HepG2 (cell line): ENCODE measurements around the gene BCL2L1. TPM values are rescaled to one million over a fixed set of nuclear protein-coding genes. Genes with fewer than 3 reads are reported as not detected.
A peak's percentile ranks its signal among the peaks of the same experiment; 100 is the strongest.

Experiments
- ATAC-seq: fragments of 200-7000 bp; cut with Tn5 transposase; 3 replicates; pipeline ENCODE4 v1.9.1; 2020; ENCODE audit warnings: mild to moderate bottlenecking, moderate library complexity
- BruUV-seq: library from RNA; stranded (reverse); fragments of 400-500 nt; replicated peaks from 2 replicates; lab custom pipeline; 2021; lab: Mats Ljungman, UMichigan
- CTCF ChIA-PET: fragments of 300-600 bp; formaldehyde crosslinking; extraction: SDS; loops from one replicate; lab custom pipeline; 2021; ENCODE audit warnings: low total read pairs, inconsistent platforms, low intra/inter-chr PET ratio; lab: Yijun Ruan, JAX
- POLR2A ChIA-PET: fragments of 350-600 bp; sonication (Branson Sonifier 250); formaldehyde crosslinking; loops from one replicate; lab custom pipeline; 2020; ENCODE audit warnings: antibody characterized with exemption, inconsistent platforms; lab: Yijun Ruan, JAX
- DNase-seq: peaks from one replicate; pipeline ENCODE4 v3.0.0-alpha.2; 2015; ENCODE audit warnings: low spot score
- FAIRE-seq: peaks from 3 replicates; lab custom pipeline; 2011; peaks lifted over from hg19 to GRCh38; lab: Jason Lieb, UNC
- H2AFZ ChIP-seq: one replicate; pipeline ENCODE4 v1.6.1; 2011; ENCODE audit warnings: low read length, inconsistent platforms
- H3K27ac ChIP-seq: fragments of 300-600 bp; 3 replicates; pipeline ENCODE4 v1.8.0; 2011; ENCODE audit warnings: mixed run types, mild to moderate bottlenecking, mixed read lengths, low read length, inconsistent platforms; ENCODE audit not compliant: insufficient read depth; ENCODE audit errors: extremely low read length
- H3K27me3 ChIP-seq, 2 experiments: fragments of 200-600 bp in 1 of 2; 2 replicates in 1 of 2; 3 replicates in 1 of 2; pipeline versions ENCODE4 v1.6.0 to v1.8.0; 2011; ENCODE audit warnings: low read length in 2 of 2, mild to moderate bottlenecking in 2 of 2, moderate library complexity in 2 of 2, inconsistent platforms in 1 of 2; ENCODE audit not compliant: insufficient read depth in 2 of 2, control insufficient read depth in 1 of 2
- H3K36me3 ChIP-seq, 2 experiments: fragments of 200-600 bp in 1 of 2; replicated peaks in 1 of 2; 2 replicates in 1 of 2; 3 replicates in 1 of 2; pipeline versions ENCODE4 v1.5.1 to v1.8.0; 2011; ENCODE audit warnings: low read length in 2 of 2, inconsistent platforms in 1 of 2; ENCODE audit not compliant: insufficient read depth in 2 of 2, control insufficient read depth in 1 of 2
- H3K4me1 ChIP-seq: 2 replicates; pipeline ENCODE4 v1.5.1; 2012; ENCODE audit warnings: low read length, inconsistent platforms; ENCODE audit not compliant: insufficient read depth
- H3K4me2 ChIP-seq: 2 replicates; pipeline ENCODE4 v1.6.0; 2011; ENCODE audit warnings: low read depth, low read length, inconsistent platforms
- H3K4me3 ChIP-seq, 3 experiments: fragments of 200-600 bp in 1 of 3; sonication (generic), shearing (Covaris generic) in 1 of 3; replicated peaks in 1 of 3; 2 replicates each; pipeline ENCODE4 v1.5.1; 2011 to 2016; ENCODE audit warnings: low read length in 3 of 3, inconsistent platforms in 2 of 3, low read depth in 2 of 3, mild to moderate bottlenecking in 2 of 3, control low read depth in 1 of 3, mixed read lengths in 1 of 3; ENCODE audit not compliant: insufficient read depth in 1 of 3
- H3K79me2 ChIP-seq: one replicate; pipeline ENCODE4 v1.6.1; 2011; ENCODE audit warnings: low read length, inconsistent platforms; ENCODE audit not compliant: insufficient read depth
- H3K9ac ChIP-seq: 2 replicates; pipeline ENCODE4 v1.6.0; 2011; ENCODE audit warnings: mild to moderate bottlenecking, low read depth, low read length, inconsistent platforms; ENCODE audit not compliant: insufficient read depth
- H3K9me3 ChIP-seq: 2 replicates; pipeline ENCODE4 v1.5.1; 2012; ENCODE audit warnings: mild to moderate bottlenecking, low read length
- H4K20me1 ChIP-seq: 2 replicates; pipeline ENCODE4 v1.6.0; 2011; ENCODE audit warnings: inconsistent platforms, mild to moderate bottlenecking, low read length, moderate library complexity; ENCODE audit not compliant: insufficient read depth
- CEBPG ChIP-seq: IDR thresholded peaks from 2 replicates; pipeline ENCODE4 v1.6.1; 2016
- CHCHD3 ChIP-seq: sonication (generic); formaldehyde crosslinking; IDR thresholded peaks from 2 replicates; pipeline ENCODE4 v1.8.0; 2022; ENCODE audit warnings: mild to moderate bottlenecking, missing genetic modification reagents, moderate library complexity
- HNF4G ChIP-seq, 2 experiments: sonication (generic) in 1 of 2; formaldehyde crosslinking in 1 of 2; IDR thresholded peaks; 2 replicates each; pipeline versions ENCODE4 v1.4.0 to v1.6.1; 2011 to 2020; ENCODE audit warnings: borderline replicate concordance in 2 of 2, low read depth in 2 of 2, mild to moderate bottlenecking in 2 of 2, low read length in 1 of 2, missing genetic modification reagents in 1 of 2, moderate library complexity in 1 of 2
- KLF11 ChIP-seq: IDR thresholded peaks from 2 replicates; pipeline ENCODE4 v1.6.1; 2016; ENCODE audit warnings: missing compliant biosample characterization
- PTBP1 ChIP-seq: fragments of 200-400 bp; formaldehyde crosslinking; IDR thresholded peaks from 2 replicates; pipeline ENCODE4 v1.6.1; 2018; ENCODE audit warnings: low read length, low read depth; ENCODE audit not compliant: poor library complexity, severe bottlenecking
- RFXAP ChIP-seq: sonication (generic); formaldehyde crosslinking; IDR thresholded peaks from 2 replicates; pipeline ENCODE4 v1.4.0; 2020; ENCODE audit warnings: missing genetic modification reagents, borderline replicate concordance
- TIGD3 ChIP-seq: sonication (generic); formaldehyde crosslinking; IDR thresholded peaks from 2 replicates; pipeline ENCODE4 v1.5.1; 2020; ENCODE audit warnings: mild to moderate bottlenecking, missing genetic modification reagents, borderline replicate concordance
- ZNF17 ChIP-seq: sonication (generic); formaldehyde crosslinking; IDR thresholded peaks from 2 replicates; pipeline ENCODE4 v1.5.0; 2020; ENCODE audit warnings: mild to moderate bottlenecking, missing genetic modification reagents
- ZNF318 ChIP-seq: sonication (generic); formaldehyde crosslinking; IDR thresholded peaks from 2 replicates; pipeline ENCODE4 v1.4.0; 2020; ENCODE audit warnings: mild to moderate bottlenecking, missing genetic modification reagents
- ZNF414 ChIP-seq: sonication (generic); formaldehyde crosslinking; IDR thresholded peaks from 2 replicates; pipeline ENCODE4 v1.5.0; 2020; ENCODE audit warnings: missing genetic modification reagents
- ZNF510 ChIP-seq: sonication (generic); formaldehyde crosslinking; IDR thresholded peaks from 2 replicates; pipeline ENCODE4 v1.4.0; 2020; ENCODE audit warnings: low read depth, mild to moderate bottlenecking, missing genetic modification reagents
- ZSCAN29 ChIP-seq: sonication (generic); formaldehyde crosslinking; conservative IDR thresholded peaks from 2 replicates; pipeline ENCODE4 v1.4.0; 2020; ENCODE audit warnings: mild to moderate bottlenecking, missing genetic modification reagents
- WGBS: methylation state at CpG from one replicate; pipeline ENCODE4 v1.1.6; 2017; ENCODE audit warnings: low lambda C conversion rate; 5-methylcytosine and 5-hydroxymethylcytosine counted together
- in situ Hi-C: cut with HindIII; loops from 2 replicates; pipeline ENCODE4 v1.10.0; 2017; ENCODE audit warnings: low pct_unique_long_range_greater_than_20kb; ENCODE audit not compliant: extremely low pct_ligation_motif_present
- intact Hi-C: fragments of 100-400 bp; cut with micrococcal nuclease; formaldehyde crosslinking; loops from one replicate; pipeline ENCODE4 v1.10.0; 2022; ENCODE audit not compliant: unreplicated experiment
- polyA plus RNA-seq, 8 experiments: library from polyadenylated mRNA; depleted of rRNA in 3 of 8; stranded (reverse) in 7 of 8; unstranded in 1 of 8; fragments of >200 nt; fragmentation: Illumina TruSeq in 4 of 8; extraction: Trizol in 4 of 8; gene quantifications; 2 replicates each; pipeline versions ENCODE4 v1.2.1 to v1.2.3, GENCODE V29; 2011 to 2016; ENCODE audit warnings: low read depth in 4 of 8, missing spikeins in 1 of 8, mixed read lengths in 1 of 8; ENCODE audit not compliant: insufficient read depth in 1 of 8
- total RNA-seq, 5 experiments: library from RNA; depleted of rRNA; stranded (reverse); fragments of >200 nt; fragmentation: Illumina TruSeq; extraction: Trizol; gene quantifications; 2 replicates each; pipeline ENCODE4 v1.2.3, GENCODE V29; 2016; ENCODE audit warnings: low read depth in 1 of 5

Gene BCL2L1
- total and polyA plus RNA-seq, 2 of the 13 experiments (the other 11 are each of a cell fraction or from before 2014, with no cell fraction given), result 164 to 258 TPM

GRCh38 chr20:31718952-31719643, 3.6 kb downstream of the BCL2L1 start:
- peak overlapping the region; percentile 89 for H3K9ac ChIP-seq
- H3K4me1 ChIP-seq, result peaks cover 68% of the 10 kb centered on the region
- H3K27ac ChIP-seq, result peak overlapping the region; percentile 92
- no peak overlapping the region for H2AFZ ChIP-seq
- H4K20me1 ChIP-seq, result no peaks in the 10 kb centered on the region; the same call in 1 of the 2 replicates
- 71% methylated on average over 6 of the region's 6 CpGs for WGBS
- H3K9me3 ChIP-seq, result no peaks in the 10 kb centered on the region
- FAIRE-seq, result no peak
- H3K4me3 ChIP-seq, result peak overlapping the region; percentile 78 to 91 (median 87)
- peaks cover 88% of the 10 kb centered on the region for H3K79me2 ChIP-seq
- ChIA-PET CTCF (interaction anchor here (0.8 to 1.5 kb wide), 2 partner anchors 13 to 146 kb away, joined by 3 to 4 read pairs; no protein-coding TSS in a partner anchor), POLR2A (interaction anchor here (0.7 to 33.2 kb wide), 11 partner anchors 10 to 1286 kb away, joined by 3 to 2822 read pairs (median 12); partner anchors contain the start of genes ID1 and TPX2)
- H3K36me3 ChIP-seq, result peaks cover 12 to 52% of the 10 kb centered on the region in 2 experiments
- no peaks in the 10 kb centered on the region; a peak in 1 of 5 replicates for H3K27me3 ChIP-seq
- in situ Hi-C loops, result no loop called here
- intact Hi-C loops, result no loop called here
- BruUV-seq, result no TSS peak
- no peak for ATAC-seq
- DNase-seq, result no peak
- peak overlapping the region; percentile 97 for H3K4me2 ChIP-seq
- no peak for TF ChIP-seq ZNF17
- no peak for TF ChIP-seq HNF4G (IDR thresholded peaks at IDR 0.05; ENCODE audit: borderline replicate concordance, low read depth, low read length)
- TF ChIP-seq HNF4G (CRISPR knock-in tag; IDR thresholded peaks at IDR 0.05; ENCODE audit: borderline replicate concordance, low read depth), result 0 out of 2 replicates have a peak, but pooled peaks have one; percentile 60
- no peak for TF ChIP-seq ZNF318 (CRISPR knock-in tag)
- no peak; the same call in none of the 2 replicates for TF ChIP-seq ZSCAN29 (CRISPR knock-in tag)
- no peak for TF ChIP-seq KLF11 (CRISPR knock-in tag)
- peak; percentile 26; the same call in 1 of the 2 replicates for TF ChIP-seq ZNF510 (CRISPR knock-in tag)
- 0 out of 2 replicates have a peak, but pooled peaks have one; percentile 28 for TF ChIP-seq CEBPG (CRISPR knock-in tag)
- 0 out of 2 replicates have a peak, but pooled peaks have one; percentile 43 for TF ChIP-seq TIGD3 (CRISPR knock-in tag)
- TF ChIP-seq RFXAP (CRISPR knock-in tag), result no peak
- TF ChIP-seq PTBP1, result no peak
- no peak for TF ChIP-seq ZNF414 (CRISPR knock-in tag)
- TF ChIP-seq CHCHD3 (CRISPR knock-in tag), result peak; percentile 47; the same call in 1 of the 2 replicates
